HG02642 (cell line): ENCODE data around the gene TADA2B.

Source experiments
- ATAC-seq: cut with Tn5 transposase; IDR thresholded peaks from one replicate; pipeline ENCODE4 v1.9.1; 2021; ENCODE audit warnings: mild to moderate bottlenecking; ENCODE audit not compliant: unreplicated experiment, poor library complexity

TADA2B gene

GRCh38 chr4:7043284-7044136 lies at the start of gene TADA2B:
TADA2B (plus strand) TSS chr4:7043372; CDS start chr4:7043580, 208 bp downstream.
- ATAC-seq = peak; percentile 22

GRCh38 chr4:6996481-6996880 lies 46.7 kb upstream of the TADA2B start:
- ATAC-seq = no peak

- no peak for ATAC-seq
Measured at GRCh38 chr4:6999172-7000086, 43.7 kb upstream of the TADA2B start.

GRCh38 chr4:7000421-7001176 lies 42.6 kb upstream of the TADA2B start:
- no peak for ATAC-seq

- no peak for ATAC-seq
Measured at GRCh38 chr4:7001271-7001670, 41.9 kb upstream of the TADA2B start.

GRCh38 chr4:7002336-7002735 lies 40.8 kb upstream of the TADA2B start:
- no peak for ATAC-seq

GRCh38 chr4:7003176-7003878 lies 39.8 kb upstream of the TADA2B start:
- ATAC-seq = no peak

GRCh38 chr4:7003879-7004240 lies 39.3 kb upstream of the TADA2B start:
- ATAC-seq = no peak

- no peak for ATAC-seq
Measured at GRCh38 chr4:7004331-7004730, 38.8 kb upstream of the TADA2B start.

GRCh38 chr4:7005571-7005970 lies 37.6 kb upstream of the TADA2B start:
- no peak for ATAC-seq

GRCh38 chr4:7006411-7006810 lies 36.8 kb upstream of the TADA2B start:
- ATAC-seq = no peak

GRCh38 chr4:7007142-7007907 lies 35.8 kb upstream of the TADA2B start:
- ATAC-seq = no peak

- ATAC-seq = no peak
Measured at GRCh38 chr4:7007944-7008343, 35.2 kb upstream of the TADA2B start.

GRCh38 chr4:7009564-7009963 lies 33.6 kb upstream of the TADA2B start:
- ATAC-seq = no peak

GRCh38 chr4:7013175-7013574 lies 30.0 kb upstream of the TADA2B start:
- ATAC-seq = no peak

- no peak for ATAC-seq
Measured at GRCh38 chr4:7014815-7015214, 28.4 kb upstream of the TADA2B start.

- ATAC-seq = no peak
Measured at GRCh38 chr4:7015383-7016035, 27.7 kb upstream of the TADA2B start.

GRCh38 chr4:7016086-7016485 lies 27.1 kb upstream of the TADA2B start:
- no peak for ATAC-seq

- ATAC-seq = no peak
Measured at GRCh38 chr4:7016512-7016911, 26.7 kb upstream of the TADA2B start.
